Kasumi-1 (cell line): ENCODE data around the gene ZNF718.
"Not testable (repeated sequence)": the region's sequence is repeated elsewhere in the genome, so short reads cannot be mapped to it uniquely, and the experiment has no call there.

Experiments used
- DNase-seq, 2 experiments: peaks; one replicate each; lab custom pipeline; 2025; lab: John Stamatoyannopoulos, UW

Gene ZNF718

DNA sequence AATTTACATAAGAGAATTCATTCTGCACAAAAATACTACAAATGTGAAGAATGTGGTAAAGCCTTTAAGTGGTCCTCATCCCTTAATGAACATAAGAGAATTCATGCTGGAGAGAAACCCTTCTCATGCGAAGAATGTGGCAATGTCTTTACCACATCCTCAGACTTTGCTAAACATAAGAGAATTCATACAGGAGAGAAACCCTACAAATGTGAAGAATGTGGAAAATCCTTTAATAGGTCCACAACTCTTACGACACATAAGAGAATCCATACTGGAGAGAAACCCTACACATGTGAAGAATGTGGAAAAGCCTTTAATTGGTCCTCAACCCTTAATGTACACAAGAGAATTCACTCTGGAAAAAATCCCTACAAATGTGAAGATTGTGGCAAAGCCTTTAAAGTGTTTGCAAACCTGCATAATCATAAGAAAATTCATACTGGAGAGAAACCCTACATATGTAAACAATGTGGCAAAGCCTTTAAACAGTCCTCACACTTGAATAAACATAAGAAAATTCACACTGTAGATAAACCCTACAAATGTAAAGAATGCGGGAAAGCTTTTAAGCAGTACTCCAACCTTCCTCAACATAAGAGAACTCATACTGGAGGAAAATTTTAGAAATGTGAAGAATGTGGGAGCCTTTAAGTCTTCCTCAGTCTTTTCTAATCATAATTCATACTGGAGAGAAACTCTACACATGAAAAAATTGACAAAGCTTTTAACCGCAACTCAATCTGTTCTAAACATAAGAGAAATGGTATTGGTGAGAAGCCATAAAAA, 37.4 kb downstream of the ZNF718 start:
- no peak for DNase-seq

DNA sequence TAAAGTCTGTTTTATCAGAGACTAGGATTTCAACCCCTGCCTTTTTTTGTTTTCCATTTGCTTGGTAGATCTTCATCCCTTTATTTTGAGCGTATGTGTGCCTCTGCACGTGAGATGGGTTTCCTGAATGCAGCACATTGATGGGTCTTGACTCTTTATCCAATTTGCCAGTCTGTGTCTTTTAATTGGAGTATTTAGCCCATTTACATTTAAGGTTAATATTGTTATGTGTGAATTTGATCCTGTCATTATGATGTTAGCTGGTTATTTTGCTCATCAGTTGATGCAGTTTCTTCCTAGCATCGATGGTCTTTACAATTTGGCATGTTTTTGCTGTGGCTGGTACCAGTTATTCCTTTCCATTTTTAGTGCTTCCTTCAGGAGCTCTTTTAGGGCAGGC, 45.3 kb downstream of the ZNF718 start:
- not testable (repeated sequence) for DNase-seq

DNA sequence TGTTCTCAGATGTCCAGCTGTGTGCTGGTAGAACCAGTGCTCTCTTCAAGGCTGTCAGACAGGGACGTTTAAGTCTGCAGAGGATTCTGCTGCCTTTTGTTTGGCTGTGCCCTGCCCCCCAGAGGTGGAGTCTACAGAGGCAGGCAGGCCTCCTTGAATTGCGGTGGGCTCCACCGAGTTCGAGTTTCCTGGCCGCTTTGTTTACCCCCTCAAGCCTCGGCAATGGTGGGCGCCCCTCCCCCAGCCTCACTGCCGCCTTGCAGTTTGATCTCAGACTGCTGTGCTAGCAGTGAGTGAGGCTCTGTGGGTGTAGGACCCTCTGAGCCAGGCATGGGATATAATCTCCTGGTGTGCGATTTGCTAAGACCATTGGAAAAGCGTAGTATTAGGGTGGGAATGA, 47.0 kb downstream of the ZNF718 start:
- DNase-seq = not testable (repeated sequence)

DNA sequence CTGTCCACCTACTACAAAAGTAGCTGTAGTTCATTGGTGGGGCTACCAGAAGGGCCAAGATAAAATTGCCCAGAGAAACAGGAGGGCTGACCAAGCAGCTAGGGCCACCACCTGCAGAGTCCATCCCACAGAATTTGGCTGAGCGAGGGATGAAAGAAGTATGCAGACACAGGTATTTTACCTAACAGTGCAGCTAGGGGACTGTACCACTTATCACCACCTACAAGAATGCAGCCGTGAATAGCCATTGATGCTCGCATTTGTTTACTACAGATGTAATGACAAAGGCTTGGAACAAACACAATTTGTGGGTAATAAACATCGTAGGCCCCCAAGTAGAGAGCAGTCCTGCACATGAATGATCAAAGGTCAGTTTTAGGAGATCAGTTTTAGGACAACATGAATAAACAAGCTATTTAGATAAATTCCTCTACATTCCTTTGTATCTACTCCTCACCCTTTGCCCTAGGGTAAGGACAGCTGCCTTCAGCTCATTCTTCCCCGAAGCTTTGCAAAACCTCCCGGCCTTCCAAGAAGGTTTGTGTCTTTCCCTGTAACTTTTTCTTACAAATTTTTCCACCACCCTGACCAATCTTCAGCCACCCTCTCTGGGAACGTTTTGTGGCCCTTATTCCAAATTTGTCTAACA, 49.5 kb downstream of the ZNF718 start:
- DNase-seq = no peak

DNA sequence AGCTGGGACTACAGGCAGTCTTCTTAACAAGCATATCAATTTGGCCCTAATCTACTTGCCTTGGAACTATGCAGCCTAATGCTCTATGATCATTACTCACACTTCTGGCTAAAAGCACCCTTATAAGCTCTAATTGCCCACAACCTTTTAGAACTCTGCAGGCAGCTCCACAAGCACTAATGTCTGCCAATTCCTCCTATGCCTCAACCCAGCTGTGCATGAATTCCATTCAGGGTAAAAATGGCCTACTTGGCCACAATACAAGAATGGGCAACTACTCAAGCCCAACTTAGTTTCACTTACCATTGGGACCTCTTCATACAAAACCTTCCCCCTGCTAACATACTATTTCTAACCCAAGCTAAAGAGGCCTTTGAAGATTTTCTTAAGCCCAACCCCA, 51.7 kb downstream of the ZNF718 start:
- no peak for DNase-seq

DNA sequence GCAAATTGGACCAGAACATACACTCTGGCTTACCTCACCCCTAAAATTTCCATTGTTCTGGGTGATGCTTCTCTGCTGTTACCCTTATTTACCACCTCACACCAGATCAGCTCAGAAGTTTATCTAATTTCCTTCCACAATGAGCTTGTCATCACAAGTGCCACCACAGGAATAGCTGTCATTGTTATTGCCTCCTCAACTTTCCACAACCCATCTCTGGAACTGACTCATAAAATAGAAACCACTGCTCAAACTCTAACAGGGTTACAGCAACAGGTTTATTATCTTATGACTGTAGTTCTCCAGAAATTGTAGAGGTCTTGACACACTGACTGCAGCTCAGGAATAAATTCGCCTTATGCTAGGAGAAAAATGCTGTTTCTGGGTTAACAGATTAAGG, 52.7 kb downstream of the ZNF718 start:
- no peak for DNase-seq

DNA sequence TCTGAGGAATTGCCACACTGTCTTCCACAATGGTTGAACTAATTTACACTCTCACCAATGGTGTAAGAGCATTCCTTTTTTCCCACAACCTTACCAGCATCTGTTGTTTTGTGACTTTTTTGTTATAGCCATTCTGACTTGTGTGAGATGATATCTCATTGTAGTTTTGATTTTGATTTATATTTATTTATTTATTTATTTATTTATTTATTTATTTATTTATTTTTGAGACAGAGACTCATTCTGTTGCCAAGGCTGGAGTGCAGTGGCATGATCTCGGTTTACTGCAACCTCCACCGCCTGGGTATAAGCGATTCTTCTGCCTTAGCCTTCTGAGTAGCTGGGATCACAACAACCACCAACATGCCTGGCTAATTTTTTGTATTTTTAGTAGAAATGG, 57.9 kb downstream of the ZNF718 start:
- not testable (repeated sequence) for DNase-seq

DNA sequence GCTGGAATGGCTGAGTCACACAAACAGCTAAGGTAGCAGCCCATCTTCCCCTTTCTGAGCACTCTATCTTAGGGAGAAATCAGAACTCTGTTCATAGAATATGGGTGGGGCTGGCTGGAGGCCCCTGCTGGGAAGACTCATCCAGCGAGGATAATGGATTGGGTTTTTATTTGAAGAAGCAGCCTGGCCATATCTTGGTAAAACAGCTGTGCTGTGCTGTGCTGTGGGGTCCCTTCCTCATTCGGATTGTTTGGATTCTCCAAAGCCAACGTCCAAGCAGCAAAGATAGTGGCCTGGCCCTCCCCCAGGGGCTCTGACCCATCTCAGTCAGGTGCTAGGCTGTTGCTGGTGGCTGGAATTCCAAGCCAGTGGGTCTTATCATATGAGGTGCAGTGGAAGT, 63.8 kb downstream of the ZNF718 start:
- no peak for DNase-seq

DNA sequence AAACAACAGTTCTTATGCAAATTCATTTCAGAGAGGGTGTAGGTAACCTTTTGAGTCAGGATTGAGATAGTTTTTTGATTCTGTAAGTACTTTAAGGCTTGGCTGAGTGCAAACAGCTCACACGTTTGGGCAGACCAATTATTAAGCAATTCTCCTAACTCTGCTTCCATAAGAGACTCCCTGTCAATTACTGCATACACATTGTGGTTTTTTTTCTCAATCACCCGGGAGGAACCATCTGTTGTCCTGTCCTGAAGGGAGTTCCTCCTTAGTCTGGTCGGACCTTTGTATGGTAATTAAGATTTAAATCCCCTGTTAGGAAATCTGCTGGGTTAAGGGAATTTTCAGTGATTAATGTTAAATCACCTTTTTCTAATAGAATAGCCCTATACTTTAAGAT, 70.9 kb downstream of the ZNF718 start:
- DNase-seq = peak; percentile 93 to 96

DNA sequence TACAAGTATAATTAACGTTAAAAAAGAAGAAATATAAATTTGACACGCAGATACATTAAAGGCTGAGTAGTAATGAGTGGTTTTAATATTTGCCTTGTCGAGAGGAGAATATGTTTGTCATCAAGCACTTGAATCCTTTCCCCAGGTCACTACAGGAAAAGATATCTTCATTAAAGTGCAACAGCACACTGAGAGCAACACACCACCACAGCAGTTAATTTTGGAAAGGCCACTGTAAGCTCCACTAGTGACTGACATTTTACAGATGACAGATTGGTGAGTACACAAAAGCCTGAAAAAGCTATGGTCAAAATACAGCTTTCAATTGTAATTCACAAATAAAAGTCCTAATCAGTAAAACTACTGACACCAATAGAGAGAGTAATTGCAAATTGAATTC, 76.6 kb downstream of the ZNF718 start:
- DNase-seq = no peak

DNA sequence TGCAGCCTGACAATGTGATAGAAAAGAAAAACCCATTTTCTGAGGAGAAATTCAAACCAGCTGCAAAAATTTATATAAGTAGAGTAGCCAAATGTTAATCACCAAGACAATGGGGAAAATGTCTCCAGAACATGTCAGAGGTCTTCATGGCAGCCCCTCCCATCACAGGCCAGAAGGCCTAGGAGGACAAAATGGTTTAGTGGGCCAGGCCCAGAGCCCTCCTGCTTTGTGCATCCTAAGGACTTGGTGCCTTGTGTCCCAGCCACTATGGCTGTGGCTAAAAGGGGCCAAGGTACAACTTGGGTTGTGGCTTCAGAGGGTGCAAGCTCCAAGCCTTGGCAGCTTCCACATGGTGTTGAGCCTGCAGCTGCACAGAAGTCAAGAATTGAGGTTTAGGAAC, 78.5 kb downstream of the ZNF718 start:
- not testable (repeated sequence) for DNase-seq

DNA sequence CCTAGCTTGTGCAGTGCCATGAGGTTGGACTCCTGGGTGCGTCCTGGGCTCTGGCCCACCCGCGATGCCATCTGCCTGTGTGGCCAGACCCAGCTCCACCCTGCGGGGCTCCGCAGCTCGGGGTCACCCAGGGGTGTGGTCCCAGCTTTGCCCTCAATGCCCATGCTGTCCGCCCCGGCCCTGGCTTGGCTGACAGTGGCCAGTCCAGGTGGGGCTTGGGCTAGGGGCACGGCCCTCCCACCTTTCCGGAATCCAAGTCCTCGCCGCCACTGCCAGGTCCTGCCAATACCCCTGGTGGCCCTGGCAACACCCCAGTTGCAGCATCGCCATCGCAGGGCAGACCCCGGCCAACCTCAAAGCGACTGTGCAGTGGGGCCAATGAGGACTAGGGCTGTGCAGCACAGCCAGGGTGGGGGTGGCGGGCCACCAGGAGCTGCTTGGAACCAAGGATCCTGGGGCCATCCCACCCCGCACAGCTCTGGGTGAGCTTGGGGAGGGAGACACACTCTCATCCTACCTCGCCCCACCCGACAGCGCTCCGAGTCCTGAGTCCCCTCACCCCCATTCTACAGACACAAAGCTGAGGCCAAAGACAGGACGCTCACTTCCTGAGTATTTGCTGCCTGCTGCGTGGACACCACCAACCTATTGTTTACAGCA, 80.9 kb downstream of the ZNF718 start:
- no peak for DNase-seq

DNA sequence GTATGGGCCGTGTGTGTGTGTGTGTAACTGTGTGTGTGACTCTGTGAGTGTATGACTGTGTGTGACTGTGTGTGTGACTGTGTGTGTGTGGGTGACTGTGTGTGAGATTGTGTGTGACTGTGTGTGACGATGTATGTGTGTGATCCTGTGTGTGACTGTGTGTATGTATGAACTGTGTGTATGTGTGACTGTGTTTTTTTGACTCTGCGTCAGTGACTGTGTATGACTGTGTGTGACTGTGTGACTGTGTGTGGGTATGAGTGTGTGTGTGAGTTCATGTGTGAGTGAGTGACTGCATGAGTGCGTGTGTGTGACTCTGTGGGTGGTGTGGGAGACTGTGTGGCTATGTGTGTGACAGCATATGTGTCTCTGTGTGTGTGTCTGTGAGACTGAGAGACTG, 81.8 kb downstream of the ZNF718 start:
- no peak for DNase-seq

DNA sequence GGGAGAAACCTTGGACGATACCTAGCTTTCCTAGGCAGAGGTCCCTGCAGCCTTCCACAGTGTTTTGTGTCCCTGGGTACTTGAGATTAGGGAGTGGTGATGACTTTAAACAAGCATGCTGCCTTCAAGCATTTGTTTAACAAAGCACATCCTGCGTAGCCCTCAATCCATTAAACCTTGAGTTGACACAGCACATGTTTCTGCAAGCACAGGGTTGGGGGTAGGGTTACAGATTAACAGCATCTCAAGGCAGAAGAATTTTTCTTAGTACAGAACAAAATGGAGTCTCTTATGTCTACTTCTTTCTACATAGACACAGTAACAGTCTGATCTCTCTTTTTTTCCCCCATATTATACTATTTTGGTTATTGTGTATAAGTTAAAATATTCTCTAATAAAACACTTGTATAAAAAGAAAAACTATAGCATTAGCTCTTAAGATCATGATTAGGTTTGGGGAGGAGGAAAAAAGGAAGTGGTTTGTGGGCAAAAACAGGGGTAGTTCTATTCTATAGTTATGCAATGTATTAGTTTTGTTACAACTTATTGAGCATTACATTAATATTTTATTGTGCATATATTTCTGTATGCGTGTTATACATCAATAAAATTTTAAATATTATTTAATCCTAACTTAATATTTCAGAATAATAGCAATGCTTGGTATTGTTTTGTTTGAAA, 84.3 kb downstream of the ZNF718 start:
- DNase-seq = not testable (repeated sequence)

DNA sequence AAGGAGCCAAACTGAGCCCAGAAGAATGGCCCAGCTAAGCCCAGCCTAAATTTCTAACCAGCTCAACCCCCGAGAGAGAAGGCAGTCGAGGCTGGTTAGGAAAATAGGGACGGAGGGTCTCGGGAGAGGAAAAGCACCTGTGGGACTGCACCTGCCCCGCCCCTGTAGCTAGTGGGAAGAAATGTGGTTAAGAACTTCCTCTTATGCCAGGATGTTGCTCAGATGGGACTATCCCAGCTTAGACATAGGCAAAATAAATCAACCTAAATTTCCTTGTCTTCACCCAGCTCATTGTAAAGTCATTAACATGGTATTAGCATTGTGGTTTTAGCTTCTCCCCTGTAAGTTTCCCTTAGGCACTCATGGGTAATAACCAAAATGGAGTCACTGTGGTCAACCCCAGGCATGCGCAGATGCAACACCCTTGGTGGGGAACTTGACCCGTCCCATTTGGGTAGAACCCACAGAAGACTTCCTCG, 86.8 kb downstream of the ZNF718 start:
- no peak for DNase-seq

DNA sequence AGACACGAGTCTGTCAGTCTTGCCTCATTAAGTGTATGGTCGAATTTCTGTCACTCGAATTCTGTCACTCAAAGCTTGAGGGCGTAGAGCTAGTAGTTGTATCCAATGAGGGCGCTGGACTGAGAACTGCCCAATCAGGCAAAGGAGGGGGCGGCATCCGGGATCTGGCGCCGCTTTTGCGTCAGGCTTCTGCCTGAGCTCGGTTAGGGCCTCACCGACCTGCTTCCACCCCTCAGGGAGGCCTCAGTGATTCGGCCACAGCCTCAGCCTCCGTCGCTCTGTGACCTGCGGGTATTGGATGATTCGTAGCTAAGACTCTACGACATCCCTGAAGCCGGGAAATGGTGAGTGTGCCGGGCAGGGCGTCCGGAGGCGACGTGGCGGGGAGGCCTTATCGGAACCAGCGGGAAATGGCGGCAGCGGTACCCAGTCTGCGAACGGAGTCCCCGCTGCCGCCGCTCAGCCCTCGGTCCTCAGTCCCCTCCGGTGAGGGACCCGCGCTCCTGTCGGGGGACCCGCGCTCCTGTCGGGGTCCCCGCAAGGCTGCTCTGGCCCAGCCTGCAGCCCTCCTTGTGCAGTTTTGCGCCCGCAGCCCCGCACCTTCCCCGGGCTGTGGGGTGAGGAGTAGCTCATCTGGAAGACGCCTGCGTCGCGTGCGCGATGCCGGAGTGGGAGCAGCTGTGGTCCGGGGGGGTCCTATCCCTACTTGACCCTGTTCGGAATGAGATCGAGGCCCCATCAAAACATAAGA, 88.3 kb downstream of the ZNF718 start:
- DNase-seq = no peak

DNA sequence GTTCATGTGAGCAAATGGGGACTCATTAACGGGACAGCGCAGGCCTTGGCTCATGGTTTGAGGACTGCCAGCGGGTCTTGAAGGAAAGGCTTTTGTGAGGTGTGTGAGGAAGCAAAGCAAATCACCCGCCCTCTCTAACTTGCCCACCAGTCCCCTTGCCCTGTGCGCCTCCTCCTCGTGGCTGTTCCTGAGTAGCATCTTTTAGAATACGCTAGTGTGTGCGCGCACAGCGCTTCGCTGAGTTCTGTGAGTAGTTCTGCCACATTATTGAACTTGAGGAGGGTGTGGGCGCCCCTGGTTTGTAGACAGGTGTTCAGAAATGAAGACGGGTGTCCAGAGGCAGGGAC, 88.9 kb downstream of the ZNF718 start:
- DNase-seq = not testable (repeated sequence)
